ENCODE measurements around the gene HLA-E.
A peak's percentile ranks its signal among the peaks of the same experiment; 100 is the strongest.
"Not testable (repeated sequence)": the region's sequence is repeated elsewhere in the genome, so short reads cannot be mapped to it uniquely, and the experiment has no call there.

The HLA-E gene

GRCh38 chr6:30489081-30490025 is at the start of gene HLA-E:
HLA-E (plus strand) TSS chr6:30489509; CDS start chr6:30489532, 23 bp downstream.
- peak; percentile 79 for DNase-seq (ENCODE audit: low read depth in 2 of 2)

DNA sequence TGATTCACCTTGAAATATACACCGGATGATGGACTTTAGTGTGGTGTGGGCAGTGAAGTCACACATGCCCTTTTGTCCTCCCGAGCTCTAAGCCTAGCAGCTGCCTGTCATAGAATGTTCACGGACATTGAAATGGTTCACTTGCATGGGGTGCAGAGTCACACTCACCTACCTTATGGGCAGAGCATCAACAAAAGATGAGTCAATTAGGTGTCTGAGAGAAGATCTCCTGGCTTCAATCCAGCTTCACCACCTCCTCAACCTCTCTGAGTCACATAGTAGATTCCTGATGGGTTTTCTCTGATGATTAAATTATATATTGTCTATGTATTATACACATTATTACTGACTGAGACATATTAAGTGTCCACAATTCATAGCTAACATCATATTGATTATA is 48.1 kb upstream of the HLA-E start:
- no peak for DNase-seq (ENCODE audit: low read depth in 2 of 2)

GRCh38 chr6:30443657-30444450 is 45.5 kb upstream of the HLA-E start:
- no peak for DNase-seq (ENCODE audit: low read depth in 2 of 2)

- no peak for DNase-seq (ENCODE audit: low read depth in 2 of 2)
Observed at GRCh38 chr6:30444451-30444742, 44.9 kb upstream of the HLA-E start.

- no peak for DNase-seq (ENCODE audit: low read depth in 2 of 2)
Observed at GRCh38 chr6:30446259-30446658, 43.0 kb upstream of the HLA-E start.

GRCh38 chr6:30447237-30447636 is 42.1 kb upstream of the HLA-E start:
- no peak for DNase-seq (ENCODE audit: low read depth in 2 of 2)

DNA sequence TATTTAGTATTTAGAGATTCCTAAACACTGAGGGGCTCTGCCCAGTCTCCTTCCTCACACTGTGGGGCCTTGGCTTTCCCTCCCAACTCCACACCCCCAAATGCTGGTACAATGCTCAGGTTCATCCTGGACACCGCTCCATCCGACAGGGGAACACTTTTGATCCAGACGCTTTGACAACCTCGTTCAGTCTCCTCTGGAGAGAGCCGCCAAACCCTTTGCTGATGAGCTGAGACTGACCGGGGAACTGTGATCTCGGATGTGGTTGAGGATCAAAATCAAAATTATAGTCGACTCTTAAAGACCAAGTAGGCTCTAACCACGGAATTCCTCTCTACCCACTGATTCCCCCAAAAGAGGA is 38.8 kb upstream of the HLA-E start:
- no peak for DNase-seq (ENCODE audit: low read depth in 2 of 2)

- peak in 1 of 2 experiments; percentile 36 for DNase-seq (ENCODE audit: low read depth in 2 of 2)
Observed at GRCh38 chr6:30450909-30451841, 38.1 kb upstream of the HLA-E start.

- DNase-seq (ENCODE audit: low read depth in 2 of 2) = no peak
Observed at GRCh38 chr6:30452736-30453507, 36.4 kb upstream of the HLA-E start.

DNA sequence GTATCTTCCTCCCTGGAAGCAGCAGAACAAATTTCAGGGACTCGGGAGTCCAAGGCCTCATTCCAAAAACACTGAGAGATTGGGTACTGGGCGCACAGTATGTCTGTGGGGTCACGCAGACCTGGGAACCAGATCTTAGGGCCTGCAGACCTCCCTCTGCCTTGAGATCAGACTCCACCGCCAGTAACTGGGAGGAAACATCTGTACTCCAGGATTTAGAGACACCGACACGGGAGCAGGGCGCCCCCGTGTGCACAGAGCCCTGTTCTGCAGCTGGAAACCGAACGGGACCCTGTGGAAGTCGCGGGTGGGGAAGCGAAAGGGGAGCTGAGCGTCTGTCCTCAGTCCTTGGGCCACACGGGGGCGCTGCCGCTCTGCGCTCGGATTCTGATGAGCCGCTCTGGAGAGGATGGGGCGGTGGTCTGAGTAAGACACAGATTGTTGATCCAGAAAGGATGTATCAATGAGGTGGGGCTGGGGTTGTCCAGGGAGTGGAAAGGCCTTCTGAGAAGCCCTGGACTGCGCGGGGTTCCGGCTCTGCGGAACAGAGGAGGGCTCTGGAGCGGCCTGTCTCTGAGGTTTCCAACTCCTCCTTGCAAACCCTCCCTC is 35.7 kb upstream of the HLA-E start:
- DNase-seq (ENCODE audit: low read depth in 2 of 2) = peak; percentile 63 to 85

DNA sequence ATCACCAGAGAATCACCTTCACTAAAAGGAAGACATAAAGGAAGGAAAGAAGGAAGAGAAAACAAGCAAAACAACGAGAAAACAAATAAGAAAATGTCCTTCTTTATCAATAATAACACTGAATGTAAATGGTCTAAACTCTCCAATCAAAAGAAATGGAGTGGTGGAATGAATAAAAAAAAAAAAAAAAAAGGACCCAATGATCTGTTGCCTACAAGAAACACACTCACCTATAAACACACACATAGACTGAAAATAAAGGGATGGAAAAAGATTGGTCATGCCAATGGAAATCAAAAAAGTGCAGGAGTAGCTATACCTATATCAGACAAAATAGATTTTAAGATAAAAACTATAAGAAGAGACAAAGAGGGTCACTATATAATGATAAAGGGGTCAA is 30.2 kb upstream of the HLA-E start:
- no peak for DNase-seq (ENCODE audit: low read depth in 2 of 2)

GRCh38 chr6:30461055-30461454 is 28.3 kb upstream of the HLA-E start:
- DNase-seq (ENCODE audit: low read depth in 2 of 2) = no peak

- no peak for DNase-seq (ENCODE audit: low read depth in 2 of 2)
Observed at GRCh38 chr6:30462482-30462881, 26.8 kb upstream of the HLA-E start.

DNA sequence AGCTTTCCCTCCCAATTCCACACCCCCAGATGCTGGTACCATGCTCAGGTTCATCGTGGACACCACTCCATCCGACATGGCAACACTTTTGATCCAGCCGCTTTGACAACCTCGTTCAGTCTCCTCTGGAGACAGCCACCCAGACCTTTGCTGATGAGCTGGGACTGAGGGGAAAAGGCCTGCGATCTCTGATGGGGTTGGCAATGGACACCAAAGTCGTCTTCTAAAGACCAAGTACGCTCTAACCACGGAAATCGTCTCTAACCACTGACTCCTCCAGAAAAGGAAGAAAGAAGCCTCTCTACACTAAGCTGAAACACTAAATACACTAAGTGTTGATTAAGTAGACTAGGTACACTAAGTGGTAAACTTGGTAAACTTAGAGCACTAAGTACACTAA is 26.1 kb upstream of the HLA-E start:
- no peak for DNase-seq (ENCODE audit: low read depth in 2 of 2)

DNA sequence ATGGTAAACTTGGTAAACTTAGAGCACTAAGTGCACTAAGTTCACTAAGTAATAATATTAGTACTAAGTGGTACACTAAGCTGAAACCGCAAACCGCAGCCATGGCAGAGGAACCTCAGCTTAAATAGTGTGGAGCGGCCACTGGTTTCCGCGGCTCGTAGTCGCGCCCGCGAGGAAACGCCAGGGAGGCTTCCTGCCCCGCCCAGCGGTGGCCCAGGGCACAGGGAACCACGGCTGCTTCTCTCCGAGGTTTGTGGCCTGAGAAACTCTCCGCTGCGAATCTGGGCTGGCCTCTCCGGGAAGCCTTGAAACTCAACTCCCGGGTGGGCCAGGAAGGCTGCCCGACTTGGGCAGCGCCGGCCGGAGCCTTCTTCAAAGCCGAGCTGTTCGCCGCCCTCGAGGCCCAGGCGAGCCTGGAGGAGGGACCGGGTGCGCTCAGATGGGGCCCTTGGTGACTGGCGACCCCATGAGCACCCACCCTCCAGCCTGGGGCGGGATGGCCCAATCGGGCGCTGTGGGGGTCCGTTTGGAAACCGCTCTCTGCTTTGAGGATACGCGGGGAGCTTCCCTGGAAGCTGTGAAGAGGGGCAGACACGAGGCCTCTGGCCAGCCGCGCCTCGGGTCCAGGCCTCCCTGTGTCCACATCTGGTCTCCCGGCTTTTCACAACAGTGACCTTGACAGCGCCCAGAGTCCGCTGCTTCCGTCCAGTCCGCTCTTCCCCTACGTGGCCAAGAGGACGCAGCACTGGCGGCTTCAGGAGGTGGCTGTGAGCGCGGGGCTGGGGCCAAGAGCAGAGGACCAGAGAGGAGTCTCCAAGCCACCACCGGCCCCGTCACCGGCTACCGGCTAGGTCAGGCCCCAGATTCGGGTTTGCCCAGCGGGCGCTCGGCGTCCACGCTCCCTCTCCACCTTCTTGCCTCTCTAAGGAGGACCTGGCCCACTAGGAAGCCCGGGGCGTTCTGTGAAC is 25.4 kb upstream of the HLA-E start:
- DNase-seq (ENCODE audit: low read depth in 2 of 2) = peak in 1 of 2 experiments; percentile 75

- no peak for DNase-seq (ENCODE audit: low read depth in 2 of 2)
Observed at GRCh38 chr6:30465595-30466306, 23.6 kb upstream of the HLA-E start.

DNA sequence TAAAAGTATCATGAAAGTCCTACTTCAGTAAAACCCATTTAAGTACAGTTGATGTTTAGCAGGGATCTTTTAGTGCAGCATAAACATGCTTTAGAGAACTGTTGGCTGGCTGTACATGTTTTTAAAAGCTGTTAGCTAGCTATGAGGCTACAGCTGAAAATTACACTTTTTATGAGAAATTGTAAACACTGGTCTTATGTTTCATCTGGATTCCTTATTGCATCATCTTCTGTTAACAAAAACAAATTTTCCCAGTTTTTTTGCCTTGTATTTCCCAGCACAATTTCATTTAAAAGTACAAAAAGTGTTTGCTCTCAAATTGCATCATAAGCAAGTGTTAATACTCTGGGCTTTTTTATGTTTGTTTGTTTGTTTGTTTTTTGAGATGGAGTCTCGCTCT is 18.3 kb upstream of the HLA-E start:
- no peak for DNase-seq (ENCODE audit: low read depth in 2 of 2)

- not testable (repeated sequence) for DNase-seq (ENCODE audit: low read depth in 2 of 2)
Observed at GRCh38 chr6:30475116-30475515, 14.2 kb upstream of the HLA-E start.
